Activated T-cell treated with anti-CD3 and anti-CD28 coated beads, Interleukin-2, amount 50 U/mL, for 72 hours (primary cell): ENCODE data around the gene CYBC1. TPM values are rescaled to one million over a fixed set of nuclear protein-coding genes. Genes with fewer than 3 reads are reported as not detected.

Experiments
- ATAC-seq, 2 donors: fragments of 150-1000 bp; cut with Tn5 transposase; replicated peaks in 1 of 2; 2 replicates each; pipeline ENCODE4 v1.10.0; 2021; ENCODE audit warnings: moderate library complexity in 2 of 2, mild to moderate bottlenecking in 1 of 2
- DNase-seq, 2 donors: peaks; one replicate each; pipeline ENCODE4 v3.0.0; 2021 to 2022; ENCODE audit warnings: mixed read lengths in 1 of 2
- H3K27ac Mint-ChIP-seq: one replicate; pipeline ENCODE4 v1.8.0; 2022; ENCODE audit warnings: mild to moderate bottlenecking, moderate library complexity, mixed read lengths
- H3K27me3 Mint-ChIP-seq: one replicate; pipeline ENCODE4 v1.8.0; 2022; ENCODE audit warnings: low read depth, mixed read lengths
- H3K36me3 Mint-ChIP-seq, 2 donors: one replicate each; pipeline ENCODE4 v1.8.0; 2022; ENCODE audit warnings: mixed read lengths in 2 of 2, mild to moderate bottlenecking in 1 of 2; ENCODE audit not compliant: insufficient read depth in 2 of 2
- H3K4me1 Mint-ChIP-seq: one replicate; pipeline ENCODE4 v1.8.0; 2022; ENCODE audit warnings: low read depth, mixed read lengths
- H3K4me3 Mint-ChIP-seq, 2 donors: one replicate each; pipeline ENCODE4 v1.8.0; 2022; ENCODE audit warnings: mild to moderate bottlenecking in 2 of 2, mixed read lengths in 2 of 2, moderate library complexity in 2 of 2
- H3K9me3 Mint-ChIP-seq, 2 donors: one replicate each; pipeline ENCODE4 v1.8.0; 2022; ENCODE audit warnings: mixed read lengths in 2 of 2
- total RNA-seq, 2 donors: library from RNA; stranded (reverse); gene quantifications; one replicate each; pipeline ENCODE4 v1.2.3, GENCODE V29; 2022

The CYBC1 gene
- total RNA-seq, 2 donors from 2014 or later, result 256 to 300 TPM

- H3K27ac Mint-ChIP-seq, result peak overlapping the region; percentile 99
Observed at GRCh38 chr17:82452162-82452561, 1.6 kb upstream of the CYBC1 start.

DNA sequence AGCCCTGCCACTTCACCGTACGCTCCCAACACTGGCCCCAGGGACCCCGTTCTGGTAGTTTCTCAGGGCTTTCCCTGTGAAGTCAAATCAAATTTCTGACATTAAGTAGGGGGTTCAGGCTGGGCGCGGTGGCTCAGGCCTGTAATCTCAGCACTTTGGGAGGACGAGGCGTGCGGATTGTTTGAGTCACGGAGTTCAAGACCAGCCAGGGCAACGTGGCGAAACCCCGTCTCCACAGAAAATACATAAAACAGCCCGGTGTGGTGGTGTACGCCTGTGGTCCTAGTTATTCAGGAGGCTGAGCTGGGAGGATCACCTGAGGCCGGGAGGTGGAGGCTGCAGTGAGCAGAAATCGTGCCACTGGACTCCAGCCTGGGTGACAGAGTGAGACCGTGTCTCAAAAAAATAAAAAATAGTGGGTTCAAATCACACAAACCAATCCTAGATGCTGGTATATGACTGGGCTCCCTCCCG is 632 bp downstream of the CYBC1 start:
- peak; percentile 49 to 52 for DNase-seq
- Mint-ChIP-seq H3K4me1 (peaks cover 43% of the 10 kb centered on the region), H3K27ac (peak overlapping the region; percentile 94), H3K36me3 (peaks cover 12 to 22% of the 10 kb centered on the region in 2 donors), H3K27me3 (no peaks in the 10 kb centered on the region), H3K4me3 (peak overlapping the region; percentile 97 to 98), H3K9me3 (peaks cover 0 to 3% of the 10 kb centered on the region in 2 donors)
- ATAC-seq, result peak; percentile 25 to 36

More at GRCh38 chr17:82452162-82452561, 1.6 kb upstream of the CYBC1 start:
- Mint-ChIP-seq H3K4me3 (peak overlapping the region; percentile 97 to 98), H3K9me3 (peaks cover 0 to 3% of the 10 kb centered on the region in 2 donors), H3K36me3 (peaks cover 12 to 17% of the 10 kb centered on the region in 2 donors), H3K4me1 (peaks cover 31% of the 10 kb centered on the region), H3K27me3 (no peaks in the 10 kb centered on the region)
- DNase-seq, result no peak
- ATAC-seq, result no peak

DNA sequence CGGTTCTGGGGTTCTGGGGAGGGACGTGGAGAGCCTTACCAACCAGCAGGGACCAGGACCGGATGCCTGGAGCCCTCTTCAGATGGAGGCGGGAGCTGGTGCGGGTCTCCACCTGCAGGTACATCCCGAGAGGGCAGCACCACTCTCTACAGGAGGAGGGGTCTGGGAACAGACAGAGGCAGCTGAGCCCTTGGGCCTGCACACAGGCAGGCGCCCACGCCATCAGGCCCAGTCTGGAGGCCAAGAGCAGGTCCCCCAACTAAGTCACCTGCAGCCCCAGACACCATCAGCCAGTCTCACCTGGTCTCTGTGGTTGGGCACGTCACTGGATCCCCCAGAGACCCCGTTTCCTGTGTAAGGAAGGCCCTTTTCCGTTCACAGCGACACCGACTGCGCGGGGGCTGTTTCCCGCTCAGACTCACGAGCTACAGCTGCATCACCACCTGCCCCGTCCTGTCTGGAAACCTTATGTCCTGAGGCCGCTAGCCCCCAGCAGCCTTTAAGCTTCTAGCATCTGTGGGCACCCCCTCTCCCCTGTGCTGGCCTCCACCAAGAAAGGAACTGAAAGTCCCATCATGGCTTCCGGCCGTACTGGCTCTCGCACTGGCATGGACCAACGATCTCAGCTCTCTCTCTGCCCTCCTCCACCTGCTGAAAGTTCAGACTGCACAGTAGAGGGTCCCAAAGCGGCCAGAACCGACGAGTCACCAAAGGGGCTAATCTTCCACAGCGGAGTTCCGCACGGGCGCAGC is 1.2 kb downstream of the CYBC1 start:
- ATAC-seq, result peak; percentile 49 to 51
- DNase-seq, result peak; percentile 61 to 65
- H3K27me3 Mint-ChIP-seq, result no peaks in the 10 kb centered on the region
- H3K4me1 Mint-ChIP-seq, result peaks cover 43% of the 10 kb centered on the region
- peaks cover 0 to 3% of the 10 kb centered on the region in 2 donors for H3K9me3 Mint-ChIP-seq
- peak overlapping the region; percentile 97 to 98 for H3K4me3 Mint-ChIP-seq
- peaks cover 12 to 22% of the 10 kb centered on the region in 2 donors for H3K36me3 Mint-ChIP-seq
- H3K27ac Mint-ChIP-seq, result peak overlapping the region; percentile 94

GRCh38 chr17:82447876-82448275 is 2.7 kb downstream of the CYBC1 start:
- Mint-ChIP-seq H3K4me1 (peaks cover 42% of the 10 kb centered on the region), H3K4me3 (peak overlapping the region; percentile 64 to 69), H3K27ac (peak overlapping the region; percentile 69), H3K36me3 (peaks cover 10 to 15% of the 10 kb centered on the region in 2 donors), H3K9me3 (peaks cover 0 to 3% of the 10 kb centered on the region in 2 donors), H3K27me3 (no peaks in the 10 kb centered on the region)
- no peak for DNase-seq
- ATAC-seq, result no peak

GRCh38 chr17:82446649-82447048 is 3.9 kb downstream of the CYBC1 start:
- Mint-ChIP-seq H3K27ac (no peak overlapping the region), H3K27me3 (no peaks in the 10 kb centered on the region), H3K4me3 (peak overlapping the region; percentile 25 to 32), H3K4me1 (peaks cover 32% of the 10 kb centered on the region), H3K36me3 (peaks cover 10 to 15% of the 10 kb centered on the region in 2 donors), H3K9me3 (no peaks in the 10 kb centered on the region)
- DNase-seq, result no peak
- ATAC-seq, result no peak

DNA sequence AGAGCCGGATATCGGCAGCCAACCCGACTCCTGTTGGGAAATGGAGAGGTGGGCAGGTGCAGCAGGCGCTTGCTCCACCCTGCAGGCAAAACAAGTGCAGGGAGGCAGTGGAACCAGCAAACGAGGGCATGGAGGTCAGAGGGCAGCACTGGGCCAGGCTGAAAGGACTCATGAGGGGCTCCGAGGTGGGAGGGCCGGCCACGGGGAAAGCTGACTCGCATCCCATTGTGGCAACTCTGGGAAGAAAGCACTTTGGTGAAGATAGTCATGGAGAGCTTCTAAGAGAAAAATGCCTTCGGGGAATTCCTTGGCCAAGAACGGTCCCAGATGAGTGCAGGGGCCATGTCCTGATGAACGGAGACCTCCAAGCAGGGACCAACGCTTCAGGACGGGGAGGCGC is 4.4 kb downstream of the CYBC1 start:
- Mint-ChIP-seq H3K27ac (peak overlapping the region; percentile 57), H3K4me3 (peak overlapping the region in 1 of 2 donors; percentile 36)

DNA sequence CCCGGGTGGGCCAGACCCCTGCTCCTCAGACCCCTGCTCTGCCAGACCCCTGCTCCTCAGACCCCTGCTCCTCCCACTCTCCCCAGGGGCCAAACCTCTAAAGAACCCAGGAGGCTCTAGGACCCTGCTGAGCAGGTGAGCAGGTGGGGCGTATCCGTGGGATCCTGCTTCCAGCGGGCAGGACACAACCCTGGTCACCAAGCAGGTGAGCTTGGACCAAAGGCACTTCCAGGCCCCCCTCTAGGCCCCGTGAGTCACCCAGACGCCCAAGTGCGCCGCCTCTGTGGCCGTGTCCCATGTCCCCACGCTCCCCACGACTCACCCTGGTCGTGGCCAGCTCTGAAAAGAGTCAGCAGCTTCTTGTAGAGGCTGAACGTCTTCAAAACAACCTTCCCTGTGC is 5.0 kb downstream of the CYBC1 start:
- Mint-ChIP-seq H3K4me1 (peaks cover 23% of the 10 kb centered on the region), H3K27me3 (no peaks in the 10 kb centered on the region), H3K4me3 (no peak overlapping the region), H3K36me3 (peaks cover 10 to 15% of the 10 kb centered on the region in 2 donors), H3K9me3 (no peaks in the 10 kb centered on the region), H3K27ac (peak overlapping the region; percentile 57)
- DNase-seq (peak in 1 of 2 donors; percentile 32), ATAC-seq (no peak)

More for the DNA sequence above, 4.4 kb downstream of the CYBC1 start:
- ATAC-seq (no peak), DNase-seq (no peak)
- Mint-ChIP-seq H3K4me1 (peaks cover 27% of the 10 kb centered on the region), H3K9me3 (no peaks in the 10 kb centered on the region), H3K27me3 (no peaks in the 10 kb centered on the region), H3K36me3 (peaks cover 10 to 15% of the 10 kb centered on the region in 2 donors)

- Mint-ChIP-seq H3K4me1 (peaks cover 23% of the 10 kb centered on the region), H3K4me3 (no peak overlapping the region), H3K36me3 (peaks cover 10 to 14% of the 10 kb centered on the region in 2 donors), H3K27ac (no peak overlapping the region), H3K9me3 (no peaks in the 10 kb centered on the region), H3K27me3 (no peaks in the 10 kb centered on the region)
- ATAC-seq (no peak), DNase-seq (no peak)
Observed at GRCh38 chr17:82444941-82445521, 5.5 kb downstream of the CYBC1 start.

DNA sequence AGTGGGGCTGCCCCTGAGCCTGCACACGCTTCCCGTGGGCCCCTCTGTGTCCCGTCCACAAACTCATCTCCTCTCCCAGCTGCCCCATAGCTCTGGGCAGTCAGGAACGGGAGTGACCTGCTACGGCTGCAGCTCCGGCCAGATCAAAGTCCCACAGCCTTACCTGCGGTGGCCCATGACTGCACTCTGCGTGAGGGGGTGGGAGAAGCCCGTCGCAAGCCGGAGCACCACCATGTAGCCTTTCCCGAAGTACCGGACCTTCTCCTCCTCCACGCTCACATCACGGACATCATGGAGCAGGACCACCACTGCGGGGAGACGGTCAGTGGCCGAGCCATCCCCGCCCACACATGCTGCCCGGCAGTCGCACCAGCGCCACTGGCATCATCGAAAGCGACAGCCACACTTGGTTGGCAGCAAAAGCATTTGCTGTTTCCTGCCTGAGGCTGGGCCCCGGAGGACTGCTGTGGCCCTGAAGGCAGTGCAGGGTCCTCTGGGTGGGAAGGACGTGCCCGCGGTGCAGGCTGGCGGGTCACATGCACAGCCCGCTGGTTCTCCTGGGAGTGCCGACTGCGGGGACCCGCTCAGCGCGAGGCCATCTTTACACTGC is 6.2 kb downstream of the CYBC1 start:
- H3K36me3 Mint-ChIP-seq, result peaks cover 4 to 8% of the 10 kb centered on the region in 2 donors
- no peak for DNase-seq
- no peak overlapping the region for H3K27ac Mint-ChIP-seq
- H3K9me3 Mint-ChIP-seq, result no peaks in the 10 kb centered on the region
- peaks cover 23% of the 10 kb centered on the region for H3K4me1 Mint-ChIP-seq
- H3K27me3 Mint-ChIP-seq, result no peaks in the 10 kb centered on the region
- ATAC-seq, result no peak
- H3K4me3 Mint-ChIP-seq, result no peak overlapping the region

GRCh38 chr17:82443465-82444283 is 6.9 kb downstream of the CYBC1 start:
- Mint-ChIP-seq H3K27ac (no peak overlapping the region), H3K9me3 (no peaks in the 10 kb centered on the region), H3K4me3 (no peak overlapping the region), H3K36me3 (peaks cover 4 to 7% of the 10 kb centered on the region in 2 donors), H3K4me1 (peaks cover 23% of the 10 kb centered on the region), H3K27me3 (no peaks in the 10 kb centered on the region)
- ATAC-seq, result no peak
- DNase-seq, result no peak

DNA sequence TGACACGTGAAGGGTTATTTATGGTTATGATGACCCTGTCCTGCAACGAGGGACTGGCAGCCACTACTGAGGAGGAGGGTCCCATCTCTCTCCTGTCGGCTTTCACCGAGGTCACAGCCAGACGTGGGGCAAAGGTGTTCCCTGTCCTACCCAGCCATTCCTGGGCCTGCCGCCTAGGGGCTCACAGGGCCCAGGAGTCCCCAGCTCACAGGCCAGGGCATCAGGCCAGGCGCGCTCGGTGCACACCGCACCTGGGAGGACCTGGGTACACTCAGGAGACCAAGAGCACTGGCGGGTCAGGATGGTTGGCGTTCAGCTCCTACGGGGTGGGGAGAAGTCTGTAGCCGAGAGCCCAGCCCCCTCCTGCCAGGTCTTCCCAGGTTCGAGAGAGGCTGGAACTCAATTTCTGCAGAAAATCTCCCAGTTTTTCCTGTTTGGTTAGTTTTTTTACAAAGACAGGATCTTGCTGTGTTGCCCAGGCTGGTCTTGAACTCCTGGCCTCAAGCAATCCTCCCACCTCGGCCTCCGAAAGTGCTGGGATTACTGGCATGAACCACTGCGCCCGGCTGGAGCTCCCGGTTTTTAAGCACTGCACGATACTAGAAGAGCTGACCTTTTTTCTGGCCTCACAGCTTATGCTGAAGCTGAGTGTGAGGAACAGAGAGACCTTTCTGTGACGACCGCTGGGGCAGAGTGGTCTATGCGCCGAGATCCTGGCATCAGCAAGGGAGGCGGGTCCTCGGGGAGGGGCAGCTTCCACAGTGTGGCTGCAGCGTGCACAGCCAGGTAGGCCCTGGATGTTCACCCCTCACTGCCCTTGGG is 7.7 kb downstream of the CYBC1 start:
- ATAC-seq, result no peak
- DNase-seq, result no peak
- Mint-ChIP-seq H3K27me3 (no peaks in the 10 kb centered on the region), H3K4me1 (peaks cover 23% of the 10 kb centered on the region), H3K4me3 (no peak overlapping the region), H3K36me3 (peaks cover 3 to 7% of the 10 kb centered on the region in 2 donors), H3K9me3 (no peaks in the 10 kb centered on the region), H3K27ac (no peak overlapping the region)
